Measurements from ENCODE around the gene ERO1B.

Gene ERO1B

GRCh38 chr1:236253918-236254637 lies 27.7 kb downstream of the ERO1B start:
- no peak for DNase-seq (ENCODE audit: low read depth in 3 of 3, low spot score in 1 of 3)

GRCh38 chr1:236253119-236253518 lies 28.6 kb downstream of the ERO1B start:
- DNase-seq (ENCODE audit: low read depth in 3 of 3, low spot score in 1 of 3), result no peak

- no peak for DNase-seq (ENCODE audit: low read depth in 3 of 3, low spot score in 1 of 3)
Measured at GRCh38 chr1:236251587-236251986, 30.2 kb downstream of the ERO1B start.

GRCh38 chr1:236247286-236247685 lies 34.5 kb downstream of the ERO1B start:
- DNase-seq (ENCODE audit: low read depth in 3 of 3, low spot score in 1 of 3), result no peak

GRCh38 chr1:236242568-236242967 lies 39.2 kb downstream of the ERO1B start:
- DNase-seq (ENCODE audit: low read depth in 3 of 3, low spot score in 1 of 3), result no peak

GRCh38 chr1:236240675-236241074 lies 41.1 kb downstream of the ERO1B start:
- DNase-seq (ENCODE audit: low read depth in 3 of 3, low spot score in 1 of 3), result no peak

GRCh38 chr1:236239092-236239585 lies 42.6 kb downstream of the ERO1B start:
- DNase-seq (ENCODE audit: low read depth in 3 of 3, low spot score in 1 of 3), result no peak

GRCh38 chr1:236235116-236235515 lies 46.6 kb downstream of the ERO1B start:
- no peak for DNase-seq (ENCODE audit: low read depth in 3 of 3, low spot score in 1 of 3)

- no peak for DNase-seq (ENCODE audit: low read depth in 3 of 3, low spot score in 1 of 3)
Measured at GRCh38 chr1:236228411-236228810, 53.3 kb downstream of the ERO1B start.

GRCh38 chr1:236222632-236223031 lies 59.1 kb downstream of the ERO1B start:
- no peak for DNase-seq (ENCODE audit: low read depth in 3 of 3, low spot score in 1 of 3)

- DNase-seq (ENCODE audit: low read depth in 3 of 3, low spot score in 1 of 3), result no peak
Measured at GRCh38 chr1:236220473-236220872, 61.3 kb downstream of the ERO1B start.

- DNase-seq (ENCODE audit: low read depth in 3 of 3, low spot score in 1 of 3), result no peak
Measured at GRCh38 chr1:236214761-236215160, 67.0 kb downstream of the ERO1B start.

GRCh38 chr1:236213534-236213933 lies 68.2 kb downstream of the ERO1B start:
- no peak for DNase-seq (ENCODE audit: low read depth in 3 of 3, low spot score in 1 of 3)

- DNase-seq (ENCODE audit: low read depth in 3 of 3, low spot score in 1 of 3), result no peak
Measured at GRCh38 chr1:236211815-236212214, 69.9 kb downstream of the ERO1B start.

- no peak for DNase-seq (ENCODE audit: low read depth in 3 of 3, low spot score in 1 of 3)
Measured at GRCh38 chr1:236209713-236210112, 72.0 kb downstream of the ERO1B start.

GRCh38 chr1:236209185-236209584 lies 72.6 kb downstream of the ERO1B start:
- no peak for DNase-seq (ENCODE audit: low read depth in 3 of 3, low spot score in 1 of 3)

GRCh38 chr1:236207569-236207968 lies 74.2 kb downstream of the ERO1B start:
- no peak for DNase-seq (ENCODE audit: low read depth in 3 of 3, low spot score in 1 of 3)

GRCh38 chr1:236207121-236207520 lies 74.6 kb downstream of the ERO1B start:
- no peak for DNase-seq (ENCODE audit: low read depth in 3 of 3, low spot score in 1 of 3)

- DNase-seq (ENCODE audit: low read depth in 3 of 3, low spot score in 1 of 3), result no peak
Measured at GRCh38 chr1:236206548-236206947, 75.2 kb downstream of the ERO1B start.

GRCh38 chr1:236204656-236205055 lies 77.1 kb downstream of the ERO1B start:
- DNase-seq (ENCODE audit: low read depth in 3 of 3, low spot score in 1 of 3), result no peak

- DNase-seq (ENCODE audit: low read depth in 3 of 3, low spot score in 1 of 3), result no peak
Measured at GRCh38 chr1:236204039-236204438, 77.7 kb downstream of the ERO1B start.

GRCh38 chr1:236201786-236202185 lies 80.0 kb downstream of the ERO1B start:
- no peak for DNase-seq (ENCODE audit: low read depth in 3 of 3, low spot score in 1 of 3)

GRCh38 chr1:236200925-236201324 lies 80.8 kb downstream of the ERO1B start:
- no peak for DNase-seq (ENCODE audit: low read depth in 3 of 3, low spot score in 1 of 3)

Data from stimulated activated CD4-positive, alpha-beta T cell treated with anti-CD3 and anti-CD28 coated beads, TNF-alpha, amount 100 ng/mL, for 1 hour (primary cell).